AG04449 (cell line): Measurements from ENCODE around the gene MEAF6.
"Not testable (repeated sequence)": the region's sequence is repeated elsewhere in the genome, so short reads cannot be mapped to it uniquely, and the experiment has no call there.

Source experiments
- CTCF ChIA-PET: fragments of 350-600 bp; formaldehyde crosslinking; extraction: SDS; loops from one replicate; lab custom pipeline; 2021; ENCODE audit warnings: antibody characterized with exemption; lab: Yijun Ruan, JAX
- POLR2A ChIA-PET: fragments of 400-600, 350-600 bp; formaldehyde crosslinking; extraction: SDS; loops from one replicate; lab custom pipeline; 2020; ENCODE audit warnings: antibody characterized with exemption, inconsistent platforms; lab: Yijun Ruan, JAX
- DNase-seq: peaks from one replicate; pipeline ENCODE4 v3.0.0-alpha.2; 2010; ENCODE audit warnings: low read depth, low spot score
- H3K4me3 ChIP-seq: 2 replicates; pipeline ENCODE4 v1.5.1; 2011; ENCODE audit warnings: low read depth, mild to moderate bottlenecking, control low read depth, low read length
- CTCF ChIP-seq: IDR thresholded peaks from one replicate; pipeline ENCODE4 v1.5.1; 2011; ENCODE audit warnings: mild to moderate bottlenecking, moderate library complexity, low read length, control low read depth, inconsistent platforms; ENCODE audit not compliant: insufficient read depth; ENCODE audit errors: missing control alignments

The MEAF6 gene

GRCh38 chr1:37515185-37516034, 844 bp upstream of the MEAF6 start:
- TF ChIP-seq CTCF = no peak
- DNase-seq = no peak
- POLR2A ChIA-PET = interaction anchor here (1.0 to 1.5 kb wide), 4 partner anchors 41 to 175 kb away, joined by 3 to 5 read pairs (median 4); partner anchors contain the start of gene ZC3H12A

GRCh38 chr1:37513795-37514349, 694 bp downstream of the MEAF6 start:
- ChIA-PET CTCF (interaction anchor here (0.6 to 4.6 kb wide), 35 partner anchors 8 to 1245 kb away, joined by 3 to 96 read pairs (median 8); partner anchors contain the start of gene DNALI1), POLR2A (interaction anchor here (0.6 to 1.5 kb wide), 4 partner anchors 39 to 445 kb away, joined by 3 to 4 read pairs (median 4); partner anchors contain the start of genes DNALI1, GNL2 and ZC3H12A)
- no peak for DNase-seq
- peak overlapping the region; percentile 81 for H3K4me3 ChIP-seq
- no peak for TF ChIP-seq CTCF

More at GRCh38 chr1:37515185-37516034, 844 bp upstream of the MEAF6 start:
- H3K4me3 ChIP-seq = peak overlapping the region; percentile 81
- CTCF ChIA-PET = interaction anchor here (0.6 to 4.6 kb wide), 39 partner anchors 9 to 1310 kb away, joined by 3 to 96 read pairs (median 6); partner anchors contain the start of gene DNALI1

GRCh38 chr1:37509181-37509580, 5.4 kb downstream of the MEAF6 start:
- ChIA-PET POLR2A (no interaction called here), CTCF (interaction anchor here (1.2 to 3.0 kb wide), 7 partner anchors 9 to 173 kb away, joined by 3 to 19 read pairs (median 6); no protein-coding TSS in a partner anchor)
- peak; percentile 6 for TF ChIP-seq CTCF
- H3K4me3 ChIP-seq = no peak overlapping the region
- DNase-seq = no peak

GRCh38 chr1:37506740-37507139, 7.8 kb downstream of the MEAF6 start:
- DNase-seq = no peak
- ChIA-PET POLR2A (no interaction called here), CTCF (interaction anchor here (0.8 to 2.6 kb wide), 5 partner anchors 8 to 175 kb away, joined by 3 to 19 read pairs (median 10); partner anchors contain the start of gene MEAF6)
- no peak overlapping the region for H3K4me3 ChIP-seq
- no peak for TF ChIP-seq CTCF

GRCh38 chr1:37502791-37503190, 11.8 kb downstream of the MEAF6 start:
- POLR2A ChIA-PET, H3K4me3 ChIP-seq, DNase-seq: not testable (repeated sequence)
- CTCF ChIA-PET = interaction anchor here (1.1 to 9.5 kb wide), 5 partner anchors 11 to 180 kb away, joined by 3 to 96 read pairs (median 7); partner anchors contain the start of gene MEAF6

- ChIA-PET CTCF (interaction anchor here (1.8 to 9.5 kb wide), 3 partner anchors 11 to 15 kb away, joined by 7 to 96 read pairs (median 72); partner anchors contain the start of gene MEAF6), POLR2A (no interaction called here)
- no peak overlapping the region for H3K4me3 ChIP-seq
- DNase-seq = no peak
- TF ChIP-seq CTCF = no peak
Measured at GRCh38 chr1:37502104-37502503, 12.5 kb downstream of the MEAF6 start.
